K562 (cell line): ENCODE results near the gene CCDC74B. TPM values are rescaled to one million over a fixed set of nuclear protein-coding genes. Genes with fewer than 3 reads are reported as not detected.
A peak's percentile ranks its signal among the peaks of the same experiment; 100 is the strongest.

Experiments
- ATAC-seq: fragments of 200-7000 bp; cut with Tn5 transposase; 3 replicates; pipeline ENCODE4 v1.9.1; 2020; ENCODE audit warnings: moderate library complexity
- BruUV-seq: library from RNA; stranded (reverse); fragments of 400-500 nt; replicated peaks from 2 replicates; lab custom pipeline; 2021; lab: Mats Ljungman, UMichigan
- CTCF ChIA-PET: fragments of 300-600 bp; formaldehyde crosslinking; extraction: SDS; loops from one replicate; lab custom pipeline; 2021; ENCODE audit warnings: low intra/inter-chr PET ratio; lab: Yijun Ruan, JAX
- POLR2A ChIA-PET: fragments of 300-600, 350-650 bp; sonication (Branson Sonifier 250); formaldehyde crosslinking; extraction: SDS; loops from one replicate; lab custom pipeline; 2021; ENCODE audit warnings: antibody characterized with exemption, inconsistent platforms; lab: Yijun Ruan, JAX
- DNase-seq, 4 experiments: peaks; one replicate each; pipeline versions ENCODE4 v3.0.0 to v3.0.0-alpha.2; 2011 to 2018; ENCODE audit warnings: low spot score in 3 of 4, mixed read lengths in 3 of 4; ENCODE audit errors: extremely low read depth in 1 of 4
- FAIRE-seq: peaks from 2 replicates; lab custom pipeline; 2011; peaks lifted over from hg19 to GRCh38; lab: Jason Lieb, UNC
- H2AFZ ChIP-seq: 2 replicates; pipeline ENCODE4 v1.6.0; 2011; ENCODE audit warnings: low read depth, low read length, control low read depth, inconsistent platforms
- H3K27ac ChIP-seq: fragments of 200-600 bp; 3 replicates; pipeline ENCODE4 v1.8.0; 2011; ENCODE audit warnings: low read depth, mild to moderate bottlenecking, control low read depth, inconsistent platforms, low read length, moderate library complexity, mixed read lengths; ENCODE audit errors: extremely low read depth
- H3K27me3 ChIP-seq, 2 experiments: fragments of 300-600 bp in 1 of 2; 2 replicates in 1 of 2; 3 replicates in 1 of 2; pipeline versions ENCODE4 v1.6.0 to v1.8.0; 2011; ENCODE audit warnings: inconsistent platforms in 2 of 2, low read length in 2 of 2, mild to moderate bottlenecking in 1 of 2, mixed read lengths in 1 of 2, moderate library complexity in 1 of 2; ENCODE audit not compliant: control insufficient read depth in 2 of 2, insufficient read depth in 2 of 2
- H3K36me3 ChIP-seq: fragments of 300-600 bp; 3 replicates; pipeline ENCODE4 v1.8.0; 2011; ENCODE audit warnings: mild to moderate bottlenecking, low read length, inconsistent platforms; ENCODE audit not compliant: control insufficient read depth, insufficient read depth
- H3K4me1 ChIP-seq, 2 experiments: fragments of 200-600 bp in 1 of 2; replicated peaks in 1 of 2; 2 replicates in 1 of 2; 3 replicates in 1 of 2; pipeline versions ENCODE4 v1.5.1 to v1.8.0; 2011; ENCODE audit warnings: inconsistent platforms in 2 of 2, low read length in 2 of 2, mild to moderate bottlenecking in 1 of 2, mixed read lengths in 1 of 2, moderate library complexity in 1 of 2; ENCODE audit not compliant: control insufficient read depth in 2 of 2, insufficient read depth in 2 of 2
- H3K4me2 ChIP-seq: 2 replicates; pipeline ENCODE4 v1.6.1; 2011; ENCODE audit warnings: low read length, control low read depth, inconsistent platforms, mixed read lengths; ENCODE audit not compliant: insufficient read depth
- H3K4me3 ChIP-seq: fragments of 200-600 bp; sonication (generic), shearing (Covaris generic); 2 replicates; pipeline ENCODE4 v1.5.1; 2016; ENCODE audit warnings: control low read depth, inconsistent platforms
- H3K79me2 ChIP-seq: fragments of 200-600 bp; 3 replicates; pipeline ENCODE4 v1.8.0; 2011; ENCODE audit warnings: low read length, inconsistent platforms; ENCODE audit not compliant: control insufficient read depth, insufficient read depth
- H3K9ac ChIP-seq, 2 experiments: 2 replicates each; pipeline versions ENCODE4 v1.6.0 to v1.6.1; 2011; ENCODE audit warnings: low read depth in 2 of 2, low read length in 2 of 2, control low read depth in 1 of 2, inconsistent platforms in 1 of 2, mild to moderate bottlenecking in 1 of 2, mixed read lengths in 1 of 2; ENCODE audit not compliant: insufficient read depth in 1 of 2
- H3K9me1 ChIP-seq: one replicate; pipeline ENCODE4 v1.6.0; 2011; ENCODE audit warnings: inconsistent platforms, mild to moderate bottlenecking, low read length, moderate library complexity; ENCODE audit not compliant: control insufficient read depth, insufficient read depth
- H3K9me3 ChIP-seq: replicated peaks from 2 replicates; pipeline ENCODE4 v1.5.1; 2011; ENCODE audit warnings: low read depth, low read length, inconsistent platforms; ENCODE audit not compliant: control insufficient read depth, insufficient read depth
- H4K20me1 ChIP-seq: replicated peaks from 2 replicates; pipeline ENCODE4 v1.6.1; 2011; ENCODE audit warnings: low read length, inconsistent platforms, mixed read lengths; ENCODE audit not compliant: control insufficient read depth, insufficient read depth
- FOXA3 ChIP-seq, 2 experiments: fragments of 450-650 bp in 1 of 2; sonication (generic) in 1 of 2; formaldehyde crosslinking; IDR thresholded peaks in 1 of 2; conservative IDR thresholded peaks in 1 of 2; 2 replicates each; pipeline versions ENCODE4 v1.4.0 to v1.8.0; 2020 to 2022; ENCODE audit warnings: mild to moderate bottlenecking in 2 of 2, missing genetic modification reagents in 1 of 2
- MAFF ChIP-seq: IDR thresholded peaks from 2 replicates; pipeline ENCODE4 v1.6.1; 2012; ENCODE audit warnings: low read length, improper control_type of control experiment
- TAF7 ChIP-seq: fragments of 450-650 bp; IDR thresholded peaks from 2 replicates; pipeline ENCODE4 v1.6.1; 2016; ENCODE audit warnings: missing genetic modification characterization, missing compliant biosample characterization
- ZBTB7A ChIP-seq: IDR thresholded peaks from 2 replicates; pipeline ENCODE4 v1.6.1; 2011; ENCODE audit warnings: low read depth, mild to moderate bottlenecking, low read length, moderate library complexity, borderline replicate concordance; ENCODE audit not compliant: control insufficient read depth
- ZNF239 ChIP-seq: fragments of 250-450 bp; sonication (Bioruptor Pico); IDR thresholded peaks from 2 replicates; pipeline ENCODE4 v1.4.0; 2020; ENCODE audit warnings: mild to moderate bottlenecking
- ZNF707 ChIP-seq: fragments of 250-450 bp; sonication (Bioruptor Pico); conservative IDR thresholded peaks from 2 replicates; pipeline ENCODE4 v1.8.0; 2022; ENCODE audit warnings: inconsistent platforms, mild to moderate bottlenecking, moderate library complexity
- WGBS: fragments of 100-300 bp; shearing (Covaris generic); methylation state at CpG from one replicate; pipeline ENCODE4 v1.1.6; 2016; ENCODE audit warnings: low coverage, mixed read lengths; ENCODE audit not compliant: insufficient coverage; ENCODE audit errors: missing lambda C conversion rate; 5-methylcytosine and 5-hydroxymethylcytosine counted together
- in situ Hi-C: fragments of 300-500 bp; cut with MboI; formaldehyde crosslinking; loops from 4 replicates; pipeline ENCODE4 v1.15.0; 2018; ENCODE audit warnings: inconsistent platforms, mixed read lengths
- intact Hi-C: fragments of 100-400 bp; cut with micrococcal nuclease; formaldehyde crosslinking; loops from 2 replicates; pipeline ENCODE4 v1.14.2; 2022
- polyA plus RNA-seq, 8 experiments: library from polyadenylated mRNA; depleted of rRNA in 4 of 8; stranded (reverse) in 5 of 8; unstranded in 3 of 8; fragments of >200 nt; fragmentation: Nextera tagmentation in 2 of 8; fragmentation: Illumina TruSeq in 1 of 8; extraction: Ambion mirVana in 2 of 8; extraction: Trizol in 1 of 8; gene quantifications; 2 replicates each; pipeline versions ENCODE4 v1.2.1 to v1.2.3, GENCODE V29; 2011 to 2014; ENCODE audit warnings: inconsistent platforms in 1 of 8, missing spikeins in 1 of 8
- total RNA-seq, 7 experiments: library from RNA; depleted of rRNA in 6 of 7; stranded (reverse); fragments of >200 nt in 6 of 7; fragmentation: Illumina TruSeq in 2 of 7; extraction: Trizol in 2 of 7; gene quantifications; 2 replicates each; pipeline versions ENCODE4 v1.2.1 to v1.2.3, GENCODE V29; 2011 to 2021; ENCODE audit warnings: low replicate concordance in 1 of 7
- TF ChIP-seq, protein P1 (sequence below): IDR thresholded peaks from 3 replicates; pipeline ENCODE4 v1.6.1; 2011; ENCODE audit warnings: borderline replicate concordance, mild to moderate bottlenecking; ENCODE audit not compliant: insufficient read length, insufficient read depth
- TF ChIP-seq, protein P2 (sequence below): fragments of 450-650 bp; formaldehyde crosslinking; IDR thresholded peaks from 2 replicates; pipeline ENCODE4 v1.4.0; 2020; ENCODE audit warnings: mild to moderate bottlenecking, mixed read lengths
- TF ChIP-seq, protein P3 (sequence below): fragments of 250-450 bp; sonication (Bioruptor Pico); IDR thresholded peaks from 2 replicates; pipeline ENCODE4 v1.8.0; 2021; ENCODE audit warnings: moderate library complexity, mild to moderate bottlenecking, inconsistent platforms
- TF ChIP-seq, protein P4 (sequence below), 2 experiments: fragments of 450-650 bp; formaldehyde crosslinking in 1 of 2; IDR thresholded peaks; 2 replicates each; pipeline versions ENCODE4 v1.4.0 to v1.6.1; 2014 to 2020; ENCODE audit warnings: mild to moderate bottlenecking in 2 of 2, borderline replicate concordance in 1 of 2, low read depth in 1 of 2

CCDC74B gene
- total and polyA plus RNA-seq, 9 of the 15 experiments (the other 6 are each of a cell fraction or from before 2014, with no cell fraction given): 0.04 to 1.5 (median 0.52) TPM; not detected in 1

DNA sequence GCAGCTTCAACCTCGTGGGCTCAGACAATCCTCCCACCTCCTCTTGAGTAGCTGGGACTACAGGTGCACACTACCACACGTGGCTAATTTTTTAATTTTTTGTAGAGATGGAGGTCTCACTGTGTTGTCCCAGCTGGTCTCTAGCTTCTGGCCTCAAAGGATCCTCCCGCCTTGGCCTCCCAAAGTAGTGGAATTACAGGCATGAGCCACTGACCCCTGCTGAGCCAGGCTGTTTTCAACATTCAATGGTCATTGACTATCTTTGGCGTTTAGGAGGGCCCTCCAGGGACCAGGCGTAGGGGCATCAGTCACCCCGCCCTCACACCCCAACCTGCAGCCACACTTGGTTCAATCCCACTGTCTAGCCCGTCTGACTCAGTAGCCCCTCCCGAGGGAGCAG is 42.4 kb upstream of the CCDC74B start:
- Histone ChIP-seq H3K27ac (no peak overlapping the region), H2AFZ (no peak overlapping the region), H3K36me3 (peaks cover 27% of the 10 kb centered on the region; the same call in 2 of the 3 replicates), H3K27me3 (no peaks in the 10 kb centered on the region), H4K20me1 (no peaks in the 10 kb centered on the region), H3K4me2 (no peak overlapping the region), H3K4me1 (peaks cover 9 to 30% of the 10 kb centered on the region in 2 experiments; a peak in 4 of 5 replicates), H3K9me1 (no peaks in the 10 kb centered on the region), H3K4me3 (no peak overlapping the region), H3K9me3 (no peaks in the 10 kb centered on the region), H3K79me2 (peaks cover 27% of the 10 kb centered on the region), H3K9ac (peak overlapping the region in 1 of 2 experiments; percentile 78; a peak in 1 of 4 replicates)
- DNase-seq: no peak
- in situ Hi-C loops (no loop called here), intact Hi-C loops (loop anchor here (10.0 kb wide), 1 partner anchor 1298 kb away; no protein-coding TSS in a partner anchor)
- WGBS: 64% methylated on average over 6 of the region's 8 CpGs
- no peak for ATAC-seq
- FAIRE-seq: no peak
- POLR2A ChIA-PET: interaction anchor here (0.7 to 1.6 kb wide), 3 partner anchors 8 to 1300 kb away, joined by 3 to 7 read pairs (median 3); a partner anchor contains a TSS
- CTCF ChIA-PET: no interaction called here
- BruUV-seq: no TSS peak
- TF ChIP-seq, protein P1, sequence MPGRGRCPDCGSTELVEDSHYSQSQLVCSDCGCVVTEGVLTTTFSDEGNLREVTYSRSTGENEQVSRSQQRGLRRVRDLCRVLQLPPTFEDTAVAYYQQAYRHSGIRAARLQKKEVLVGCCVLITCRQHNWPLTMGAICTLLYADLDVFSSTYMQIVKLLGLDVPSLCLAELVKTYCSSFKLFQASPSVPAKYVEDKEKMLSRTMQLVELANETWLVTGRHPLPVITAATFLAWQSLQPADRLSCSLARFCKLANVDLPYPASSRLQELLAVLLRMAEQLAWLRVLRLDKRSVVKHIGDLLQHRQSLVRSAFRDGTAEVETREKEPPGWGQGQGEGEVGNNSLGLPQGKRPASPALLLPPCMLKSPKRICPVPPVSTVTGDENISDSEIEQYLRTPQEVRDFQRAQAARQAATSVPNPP: no peak
- TF ChIP-seq FOXA3 (CRISPR knock-in tag; conservative IDR thresholded peaks at IDR 0.05 in 1 of 2, IDR thresholded peaks at IDR 0.05 in 1 of 2) (no peak), ZNF707 (CRISPR knock-in tag) (no peak), ZBTB7A (no peak), MAFF (no peak), TAF7 (tag) (no peak), ZNF239 (CRISPR knock-in tag) (no peak)
- TF ChIP-seq, protein P2, sequence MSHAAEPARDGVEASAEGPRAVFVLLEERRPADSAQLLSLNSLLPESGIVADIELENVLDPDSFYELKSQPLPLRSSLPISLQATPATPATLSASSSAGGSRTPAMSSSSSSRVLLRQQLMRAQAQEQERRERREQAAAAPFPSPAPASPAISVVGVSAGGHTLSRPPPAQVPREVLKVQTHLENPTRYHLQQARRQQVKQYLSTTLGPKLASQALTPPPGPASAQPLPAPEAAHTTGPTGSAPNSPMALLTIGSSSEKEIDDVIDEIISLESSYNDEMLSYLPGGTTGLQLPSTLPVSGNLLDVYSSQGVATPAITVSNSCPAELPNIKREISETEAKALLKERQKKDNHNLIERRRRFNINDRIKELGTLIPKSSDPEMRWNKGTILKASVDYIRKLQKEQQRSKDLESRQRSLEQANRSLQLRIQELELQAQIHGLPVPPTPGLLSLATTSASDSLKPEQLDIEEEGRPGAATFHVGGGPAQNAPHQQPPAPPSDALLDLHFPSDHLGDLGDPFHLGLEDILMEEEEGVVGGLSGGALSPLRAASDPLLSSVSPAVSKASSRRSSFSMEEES (CRISPR knock-in tag): no peak
- TF ChIP-seq, protein P3, sequence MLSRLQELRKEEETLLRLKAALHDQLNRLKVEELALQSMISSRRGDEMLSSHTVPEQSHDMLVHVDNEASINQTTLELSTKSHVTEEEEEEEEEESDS: no peak
- TF ChIP-seq, protein P4, sequence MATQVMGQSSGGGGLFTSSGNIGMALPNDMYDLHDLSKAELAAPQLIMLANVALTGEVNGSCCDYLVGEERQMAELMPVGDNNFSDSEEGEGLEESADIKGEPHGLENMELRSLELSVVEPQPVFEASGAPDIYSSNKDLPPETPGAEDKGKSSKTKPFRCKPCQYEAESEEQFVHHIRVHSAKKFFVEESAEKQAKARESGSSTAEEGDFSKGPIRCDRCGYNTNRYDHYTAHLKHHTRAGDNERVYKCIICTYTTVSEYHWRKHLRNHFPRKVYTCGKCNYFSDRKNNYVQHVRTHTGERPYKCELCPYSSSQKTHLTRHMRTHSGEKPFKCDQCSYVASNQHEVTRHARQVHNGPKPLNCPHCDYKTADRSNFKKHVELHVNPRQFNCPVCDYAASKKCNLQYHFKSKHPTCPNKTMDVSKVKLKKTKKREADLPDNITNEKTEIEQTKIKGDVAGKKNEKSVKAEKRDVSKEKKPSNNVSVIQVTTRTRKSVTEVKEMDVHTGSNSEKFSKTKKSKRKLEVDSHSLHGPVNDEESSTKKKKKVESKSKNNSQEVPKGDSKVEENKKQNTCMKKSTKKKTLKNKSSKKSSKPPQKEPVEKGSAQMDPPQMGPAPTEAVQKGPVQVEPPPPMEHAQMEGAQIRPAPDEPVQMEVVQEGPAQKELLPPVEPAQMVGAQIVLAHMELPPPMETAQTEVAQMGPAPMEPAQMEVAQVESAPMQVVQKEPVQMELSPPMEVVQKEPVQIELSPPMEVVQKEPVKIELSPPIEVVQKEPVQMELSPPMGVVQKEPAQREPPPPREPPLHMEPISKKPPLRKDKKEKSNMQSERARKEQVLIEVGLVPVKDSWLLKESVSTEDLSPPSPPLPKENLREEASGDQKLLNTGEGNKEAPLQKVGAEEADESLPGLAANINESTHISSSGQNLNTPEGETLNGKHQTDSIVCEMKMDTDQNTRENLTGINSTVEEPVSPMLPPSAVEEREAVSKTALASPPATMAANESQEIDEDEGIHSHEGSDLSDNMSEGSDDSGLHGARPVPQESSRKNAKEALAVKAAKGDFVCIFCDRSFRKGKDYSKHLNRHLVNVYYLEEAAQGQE (IDR thresholded peaks at IDR 0.05; ENCODE audit: borderline replicate concordance): no peak
- TF ChIP-seq, protein P4 (CRISPR knock-in tag; IDR thresholded peaks at IDR 0.05; ENCODE audit: low read depth): no peak
